ENCODE results near the gene TCEA3.

The TCEA3 gene

DNA sequence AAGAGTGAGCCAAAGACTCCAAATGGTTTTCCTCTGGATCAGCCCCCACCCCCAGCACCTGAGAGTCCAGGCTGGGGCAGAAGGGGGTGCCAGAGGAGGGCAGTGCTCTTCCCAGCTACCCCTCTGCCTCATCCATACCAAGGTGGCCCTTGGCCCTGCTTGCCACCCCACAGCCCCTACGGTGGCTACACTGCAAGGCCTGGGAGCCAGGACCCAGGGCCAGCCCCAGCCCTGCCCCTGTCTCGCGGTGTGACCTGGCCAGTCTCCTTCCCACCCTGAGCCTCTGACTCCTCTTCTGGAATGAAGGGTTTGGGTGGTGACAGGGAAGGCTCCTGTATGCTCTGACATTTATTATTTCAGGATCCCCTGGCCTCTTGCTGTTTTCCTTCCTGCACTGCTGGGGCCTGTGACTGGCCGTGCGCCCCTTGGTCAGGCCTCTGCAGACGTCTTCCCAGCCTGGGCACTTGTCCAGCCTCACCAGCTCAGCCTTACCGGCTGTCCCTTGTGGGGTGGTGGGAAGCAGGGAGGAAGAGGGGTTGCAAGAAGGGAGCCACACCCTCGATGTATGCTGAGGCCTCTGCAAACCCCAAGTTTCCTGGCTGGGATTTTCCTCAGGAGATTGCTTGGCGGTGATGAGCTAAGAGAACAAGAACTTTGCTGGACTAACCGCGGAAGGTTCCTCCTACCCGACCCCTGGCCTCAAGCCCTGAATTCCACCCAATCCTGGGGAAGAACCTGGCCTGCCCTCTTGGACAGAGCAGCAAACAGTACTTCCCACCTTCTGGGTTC, 45.9 kb upstream of the TCEA3 start:
- TF ChIP-seq CTCF (IDR thresholded peaks at IDR 0.05), result no peak
- peaks cover 43% of the 10 kb centered on the region for H3K27me3 ChIP-seq
- no peaks in the 10 kb centered on the region for H3K9me3 ChIP-seq
- no peaks in the 10 kb centered on the region for H3K4me1 ChIP-seq (ENCODE audit: control insufficient read depth in 1 of 2, insufficient read depth in 1 of 2, low read depth in 1 of 2, low read length in 1 of 2)
- no peaks in the 10 kb centered on the region for H3K36me3 ChIP-seq
- no peak overlapping the region for H3K4me3 ChIP-seq (ENCODE audit: low read depth in 1 of 2, low read length in 1 of 2)
- no peak overlapping the region for H3K27ac ChIP-seq

- TF ChIP-seq CTCF (IDR thresholded peaks at IDR 0.05), result no peak
- no peaks in the 10 kb centered on the region for H3K4me1 ChIP-seq (ENCODE audit: control insufficient read depth in 1 of 2, insufficient read depth in 1 of 2, low read depth in 1 of 2, low read length in 1 of 2)
- no peak overlapping the region for H3K27ac ChIP-seq
These were observed 44.9 kb upstream of the TCEA3 start for GRCh38 chr1:23469372-23469982.

DNA sequence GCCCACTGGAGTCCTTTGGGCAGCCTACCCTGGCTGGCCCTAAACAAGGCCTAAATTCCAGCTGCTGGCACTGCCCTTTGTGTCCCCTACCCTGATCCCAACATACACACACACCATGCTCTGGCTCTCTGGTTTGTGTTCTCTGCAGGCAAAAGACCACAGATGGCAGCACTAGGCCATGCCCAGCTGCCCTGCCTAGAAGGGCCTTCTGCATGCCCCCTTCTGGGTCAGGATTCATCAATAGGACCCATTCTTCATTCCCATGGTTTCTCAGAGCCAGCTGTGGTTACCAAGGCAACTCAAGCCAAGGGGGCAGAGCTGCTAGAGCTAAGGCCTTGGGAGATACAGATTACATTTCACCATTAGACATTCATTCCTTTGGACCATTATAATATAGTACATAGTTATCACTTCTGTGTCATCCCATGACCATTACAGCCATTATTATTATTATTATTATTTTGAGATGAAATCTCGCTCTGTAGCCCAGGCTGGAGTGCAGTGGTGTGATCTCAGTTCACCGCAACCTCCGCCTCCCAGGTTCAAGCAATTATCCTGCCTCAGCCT, 42.0 kb upstream of the TCEA3 start:
- Histone ChIP-seq H3K27me3 (peaks cover 15% of the 10 kb centered on the region), H3K27ac (no peak overlapping the region), H3K9me3 (no peaks in the 10 kb centered on the region), H3K36me3 (no peaks in the 10 kb centered on the region), H3K4me1 (ENCODE audit: control insufficient read depth in 1 of 2, insufficient read depth in 1 of 2, low read depth in 1 of 2, low read length in 1 of 2) (no peaks in the 10 kb centered on the region), H3K4me3 (ENCODE audit: low read depth in 1 of 2, low read length in 1 of 2) (no peak overlapping the region)
- no peak for TF ChIP-seq CTCF (IDR thresholded peaks at IDR 0.05)

More at GRCh38 chr1:23469372-23469982, 44.9 kb upstream of the TCEA3 start:
- Histone ChIP-seq H3K9me3 (no peaks in the 10 kb centered on the region), H3K4me3 (ENCODE audit: low read depth in 1 of 2, low read length in 1 of 2) (no peak overlapping the region), H3K36me3 (no peaks in the 10 kb centered on the region), H3K27me3 (peaks cover 34% of the 10 kb centered on the region)

GRCh38 chr1:23463286-23463685, 38.7 kb upstream of the TCEA3 start:
- no peak overlapping the region for H3K27ac ChIP-seq
- no peaks in the 10 kb centered on the region for H3K36me3 ChIP-seq
- no peaks in the 10 kb centered on the region for H3K4me1 ChIP-seq (ENCODE audit: control insufficient read depth in 1 of 2, insufficient read depth in 1 of 2, low read depth in 1 of 2, low read length in 1 of 2)
- no peak for TF ChIP-seq CTCF (IDR thresholded peaks at IDR 0.05)
- H3K27me3 ChIP-seq, result peaks cover 16% of the 10 kb centered on the region
- no peaks in the 10 kb centered on the region for H3K9me3 ChIP-seq
- no peak overlapping the region for H3K4me3 ChIP-seq (ENCODE audit: low read depth in 1 of 2, low read length in 1 of 2)

DNA sequence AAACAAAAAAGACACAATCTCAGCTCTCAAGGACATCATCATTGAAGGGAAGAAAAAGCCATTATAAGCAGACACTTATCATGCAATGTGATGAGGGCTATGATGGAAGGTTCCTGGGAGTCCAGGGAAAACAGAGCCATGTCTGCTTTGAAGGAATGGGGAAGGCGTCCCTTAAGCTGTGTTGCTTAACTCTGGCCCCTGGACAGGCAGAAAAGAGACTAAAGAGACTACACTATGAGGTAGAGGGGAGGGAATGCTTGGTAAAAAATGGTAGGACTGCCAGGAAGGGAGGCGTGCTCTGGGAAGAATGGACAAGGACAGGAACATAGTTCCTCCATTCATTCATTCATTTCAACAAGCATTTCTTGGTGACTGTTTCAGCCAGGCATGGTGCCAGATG, 38.2 kb upstream of the TCEA3 start:
- no peaks in the 10 kb centered on the region for H3K9me3 ChIP-seq
- peaks cover 16% of the 10 kb centered on the region for H3K27me3 ChIP-seq
- TF ChIP-seq CTCF (IDR thresholded peaks at IDR 0.05), result no peak
- H3K27ac ChIP-seq, result no peak overlapping the region
- no peak overlapping the region for H3K4me3 ChIP-seq (ENCODE audit: low read depth in 1 of 2, low read length in 1 of 2)
- H3K4me1 ChIP-seq (ENCODE audit: control insufficient read depth in 1 of 2, insufficient read depth in 1 of 2, low read depth in 1 of 2, low read length in 1 of 2), result no peaks in the 10 kb centered on the region
- no peaks in the 10 kb centered on the region for H3K36me3 ChIP-seq

Data from neutrophil (primary cell).